ENCODE data around the gene PANK4. TPM values are rescaled to one million over a fixed set of nuclear protein-coding genes. Genes with fewer than 3 reads are reported as not detected.

PANK4 gene
- polyA plus RNA-seq, 1 donor (not counting 4 experiments of a cell fraction or from before 2014, with no cell fraction given) = 14.5 TPM

GRCh38 chr1:2556678-2557481, 30.5 kb upstream of the PANK4 start:
- Histone ChIP-seq H3K4me1 (ENCODE audit: control insufficient read depth, extremely low read depth, insufficient read depth, low read length) (peaks cover 11% of the 10 kb centered on the region), H3K4me2 (ENCODE audit: control insufficient read depth, extremely low read depth, insufficient read depth, low read depth, low read length) (peak overlapping the region; percentile 93)

GRCh38 chr1:2556277-2556677, 29.9 kb upstream of the PANK4 start, which contains the start of gene TNFRSF14:
TSS of gene TNFRSF14 (plus strand) at chr1:2556371. CDS start at chr1:2556665, 294 bp downstream.
- FAIRE-seq = peak; percentile 52

More at GRCh38 chr1:2556678-2557481, 30.5 kb upstream of the PANK4 start:
- no peaks in the 10 kb centered on the region for H4K20me1 ChIP-seq (ENCODE audit: control insufficient read depth, extremely low read depth, insufficient read depth, low read length)
- no peaks in the 10 kb centered on the region for H3K36me3 ChIP-seq (ENCODE audit: control insufficient read depth in 2 of 2, extremely low read depth in 1 of 2, insufficient read depth in 2 of 2, low read length in 2 of 2)
- H3K27me3 ChIP-seq (ENCODE audit: control insufficient read depth, extremely low read depth, insufficient read depth, low read length) = no peaks in the 10 kb centered on the region
- H3K9me3 ChIP-seq (ENCODE audit: control insufficient read depth, low read depth, low read length) = no peaks in the 10 kb centered on the region
- H3K79me2 ChIP-seq (ENCODE audit: control insufficient read depth, insufficient read depth, low read length) = no peaks in the 10 kb centered on the region
- no peak for TF ChIP-seq EZH2 (IDR thresholded peaks at IDR 0.05; ENCODE audit: low read length)
- TF ChIP-seq, protein P1, sequence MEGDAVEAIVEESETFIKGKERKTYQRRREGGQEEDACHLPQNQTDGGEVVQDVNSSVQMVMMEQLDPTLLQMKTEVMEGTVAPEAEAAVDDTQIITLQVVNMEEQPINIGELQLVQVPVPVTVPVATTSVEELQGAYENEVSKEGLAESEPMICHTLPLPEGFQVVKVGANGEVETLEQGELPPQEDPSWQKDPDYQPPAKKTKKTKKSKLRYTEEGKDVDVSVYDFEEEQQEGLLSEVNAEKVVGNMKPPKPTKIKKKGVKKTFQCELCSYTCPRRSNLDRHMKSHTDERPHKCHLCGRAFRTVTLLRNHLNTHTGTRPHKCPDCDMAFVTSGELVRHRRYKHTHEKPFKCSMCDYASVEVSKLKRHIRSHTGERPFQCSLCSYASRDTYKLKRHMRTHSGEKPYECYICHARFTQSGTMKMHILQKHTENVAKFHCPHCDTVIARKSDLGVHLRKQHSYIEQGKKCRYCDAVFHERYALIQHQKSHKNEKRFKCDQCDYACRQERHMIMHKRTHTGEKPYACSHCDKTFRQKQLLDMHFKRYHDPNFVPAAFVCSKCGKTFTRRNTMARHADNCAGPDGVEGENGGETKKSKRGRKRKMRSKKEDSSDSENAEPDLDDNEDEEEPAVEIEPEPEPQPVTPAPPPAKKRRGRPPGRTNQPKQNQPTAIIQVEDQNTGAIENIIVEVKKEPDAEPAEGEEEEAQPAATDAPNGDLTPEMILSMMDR (optimal IDR thresholded peaks at IDR 0.05 in 1 of 3, IDR thresholded peaks at IDR 0.05 in 1 of 3, conservative IDR thresholded peaks at IDR 0.05 in 1 of 3; ENCODE audit: extremely low read depth in 1 of 3, insufficient read depth in 2 of 3, low read length in 3 of 3) = no peak
- H3K4me3 ChIP-seq (ENCODE audit: control insufficient read depth in 2 of 3, extremely low read depth in 1 of 3, insufficient read depth in 2 of 3, low read depth in 1 of 3, low read length in 3 of 3) = peak overlapping the region; percentile 30 to 75 (median 74)
- DNase-seq (ENCODE audit: low read depth, low spot score) (no peak), FAIRE-seq (no peak)
- H2AFZ ChIP-seq (ENCODE audit: control insufficient read depth, low read length) = peak overlapping the region; percentile 92
- H3K9me1 ChIP-seq (ENCODE audit: control insufficient read depth, extremely low read depth, insufficient read depth, low read length) = no peaks in the 10 kb centered on the region
- peak overlapping the region; percentile 36 for H3K27ac ChIP-seq (ENCODE audit: control insufficient read depth, insufficient read depth, low read length)
- peak overlapping the region; percentile 74 for H3K9ac ChIP-seq (ENCODE audit: control insufficient read depth, extremely low read depth, insufficient read depth, low read length)
- dilution Hi-C loops (cut with MboI; ENCODE audit: extremely low pct_ligation_motif_present, low sequenced_read_pairs) = no loop called here

More at GRCh38 chr1:2556277-2556677, 29.9 kb upstream of the PANK4 start, which contains the start of gene TNFRSF14:
- Histone ChIP-seq H3K79me2 (ENCODE audit: control insufficient read depth, insufficient read depth, low read length) (no peaks in the 10 kb centered on the region), H2AFZ (ENCODE audit: control insufficient read depth, low read length) (peak within 1 kb of the TSS; percentile 92), H3K36me3 (ENCODE audit: control insufficient read depth in 2 of 2, extremely low read depth in 1 of 2, insufficient read depth in 2 of 2, low read length in 2 of 2) (no peaks in the 10 kb centered on the region), H3K27me3 (ENCODE audit: control insufficient read depth, extremely low read depth, insufficient read depth, low read length) (no peaks in the 10 kb centered on the region), H4K20me1 (ENCODE audit: control insufficient read depth, extremely low read depth, insufficient read depth, low read length) (no peaks in the 10 kb centered on the region), H3K9me3 (ENCODE audit: control insufficient read depth, low read depth, low read length) (no peaks in the 10 kb centered on the region), H3K9me1 (ENCODE audit: control insufficient read depth, extremely low read depth, insufficient read depth, low read length) (no peaks in the 10 kb centered on the region), H3K27ac (ENCODE audit: control insufficient read depth, insufficient read depth, low read length) (peak within 1 kb of the TSS; percentile 36), H3K4me3 (ENCODE audit: control insufficient read depth in 2 of 3, extremely low read depth in 1 of 3, insufficient read depth in 2 of 3, low read depth in 1 of 3, low read length in 3 of 3) (peak within 1 kb of the TSS; percentile 30 to 75 (median 74)), H3K4me2 (ENCODE audit: control insufficient read depth, extremely low read depth, insufficient read depth, low read depth, low read length) (peak within 1 kb of the TSS; percentile 93), H3K9ac (ENCODE audit: control insufficient read depth, extremely low read depth, insufficient read depth, low read length) (peak within 1 kb of the TSS; percentile 74), H3K4me1 (ENCODE audit: control insufficient read depth, extremely low read depth, insufficient read depth, low read length) (peaks cover 11% of the 10 kb centered on the region)
- TF ChIP-seq, protein P1 (optimal IDR thresholded peaks at IDR 0.05 in 1 of 3, IDR thresholded peaks at IDR 0.05 in 1 of 3, conservative IDR thresholded peaks at IDR 0.05 in 1 of 3; ENCODE audit: extremely low read depth in 1 of 3, insufficient read depth in 2 of 3, low read length in 3 of 3) = no peak
- no peak for TF ChIP-seq EZH2 (IDR thresholded peaks at IDR 0.05; ENCODE audit: low read length)
- DNase-seq (ENCODE audit: low read depth, low spot score) = no peak
- dilution Hi-C loops (cut with MboI; ENCODE audit: extremely low pct_ligation_motif_present, low sequenced_read_pairs) = no loop called here

All from keratinocyte (primary cell).